HepG2 (cell line): ENCODE results near the gene PSMD8. TPM values are rescaled to one million over a fixed set of nuclear protein-coding genes. Genes with fewer than 3 reads are reported as not detected.
A peak's percentile ranks its signal among the peaks of the same experiment; 100 is the strongest.

ENCODE experiments used
- ELF1 ChIP-seq: sonication (generic); formaldehyde crosslinking; IDR thresholded peaks from 2 replicates; pipeline ENCODE4 v1.4.0; 2020; ENCODE audit warnings: missing genetic modification reagents
- MEIS2 ChIP-seq: sonication (generic); formaldehyde crosslinking; IDR thresholded peaks from 2 replicates; pipeline ENCODE4 v1.9.0; 2021; ENCODE audit warnings: mild to moderate bottlenecking, missing genetic modification reagents
- NAIF1 ChIP-seq: sonication (generic); formaldehyde crosslinking; IDR thresholded peaks from 2 replicates; pipeline ENCODE4 v1.5.0; 2020; ENCODE audit warnings: mild to moderate bottlenecking, missing genetic modification reagents, borderline replicate concordance
- NFATC3 ChIP-seq: sonication (generic); formaldehyde crosslinking; IDR thresholded peaks from 2 replicates; pipeline ENCODE4 v1.5.1; 2020; ENCODE audit warnings: mild to moderate bottlenecking, missing genetic modification reagents
- PAF1 ChIP-seq: IDR thresholded peaks from 2 replicates; pipeline ENCODE4 v1.6.1; 2016; ENCODE audit warnings: missing genetic modification reagents, missing compliant biosample characterization
- PCBP2 ChIP-seq: fragments of 200-400 bp; formaldehyde crosslinking; optimal IDR thresholded peaks from 2 replicates; pipeline ENCODE3; 2018; ENCODE audit warnings: low read length, low read depth; ENCODE audit not compliant: poor library complexity, severe bottlenecking
- PPARG ChIP-seq: conservative IDR thresholded peaks from 2 replicates; pipeline ENCODE4 v1.6.1; 2016; ENCODE audit warnings: missing biosample characterization, missing genetic modification reagents
- TSC22D2 ChIP-seq: sonication (generic); formaldehyde crosslinking; IDR thresholded peaks from 2 replicates; pipeline ENCODE4 v1.5.1; 2020; ENCODE audit warnings: missing genetic modification reagents, mild to moderate bottlenecking, borderline replicate concordance
- YEATS4 ChIP-seq: sonication (generic); formaldehyde crosslinking; IDR thresholded peaks from 2 replicates; pipeline ENCODE4 v1.4.0; 2020; ENCODE audit warnings: missing genetic modification reagents, borderline replicate concordance
- ZNF564 ChIP-seq: sonication (generic); formaldehyde crosslinking; IDR thresholded peaks from 2 replicates; pipeline ENCODE4 v1.8.1; 2023; ENCODE audit warnings: mild to moderate bottlenecking, missing genetic modification reagents
- ZNF777 ChIP-seq: sonication (generic); formaldehyde crosslinking; IDR thresholded peaks from 2 replicates; pipeline ENCODE4 v1.4.0; 2020; ENCODE audit warnings: missing genetic modification reagents
- polyA plus RNA-seq, 8 experiments: library from polyadenylated mRNA; depleted of rRNA in 3 of 8; stranded (reverse) in 7 of 8; unstranded in 1 of 8; fragments of >200 nt; fragmentation: Illumina TruSeq in 4 of 8; extraction: Trizol in 4 of 8; gene quantifications; 2 replicates each; pipeline versions ENCODE4 v1.2.1 to v1.2.3, GENCODE V29; 2011 to 2016; ENCODE audit warnings: low read depth in 4 of 8, missing spikeins in 1 of 8, mixed read lengths in 1 of 8; ENCODE audit not compliant: insufficient read depth in 1 of 8
- total RNA-seq, 5 experiments: library from RNA; depleted of rRNA; stranded (reverse); fragments of >200 nt; fragmentation: Illumina TruSeq; extraction: Trizol; gene quantifications; 2 replicates each; pipeline ENCODE4 v1.2.3, GENCODE V29; 2016; ENCODE audit warnings: low read depth in 1 of 5
- TF ChIP-seq, protein P1 (sequence below): sonication (generic); formaldehyde crosslinking; IDR thresholded peaks from 2 replicates; pipeline ENCODE4 v1.8.0; 2022; ENCODE audit warnings: low read depth, missing genetic modification reagents
- TF ChIP-seq, protein P2 (sequence below), 2 experiments: sonication (generic) in 1 of 2; formaldehyde crosslinking in 1 of 2; IDR thresholded peaks; 2 replicates each; pipeline versions ENCODE4 v1.4.0 to v1.6.1; 2018 to 2020; ENCODE audit warnings: missing genetic modification reagents in 2 of 2, borderline replicate concordance in 1 of 2, low read depth in 1 of 2, mild to moderate bottlenecking in 1 of 2, missing biosample characterization in 1 of 2
- TF ChIP-seq, protein P3 (sequence below): sonication (generic); formaldehyde crosslinking; IDR thresholded peaks from 2 replicates; pipeline ENCODE4 v1.4.0; 2020; ENCODE audit warnings: mild to moderate bottlenecking, missing genetic modification reagents
- TF ChIP-seq, protein P4 (sequence below): IDR thresholded peaks from 2 replicates; pipeline ENCODE4 v1.6.1; 2016; ENCODE audit warnings: missing biosample characterization, missing genetic modification reagents, low read depth
- TF ChIP-seq, protein P5 (sequence below): IDR thresholded peaks from 2 replicates; pipeline ENCODE4 v1.4.0; 2020; ENCODE audit warnings: mild to moderate bottlenecking, missing genetic modification reagents

The PSMD8 gene
- total and polyA plus RNA-seq, 2 of the 13 experiments (the other 11 are each of a cell fraction or from before 2014, with no cell fraction given), result 162 to 296 TPM

DNA sequence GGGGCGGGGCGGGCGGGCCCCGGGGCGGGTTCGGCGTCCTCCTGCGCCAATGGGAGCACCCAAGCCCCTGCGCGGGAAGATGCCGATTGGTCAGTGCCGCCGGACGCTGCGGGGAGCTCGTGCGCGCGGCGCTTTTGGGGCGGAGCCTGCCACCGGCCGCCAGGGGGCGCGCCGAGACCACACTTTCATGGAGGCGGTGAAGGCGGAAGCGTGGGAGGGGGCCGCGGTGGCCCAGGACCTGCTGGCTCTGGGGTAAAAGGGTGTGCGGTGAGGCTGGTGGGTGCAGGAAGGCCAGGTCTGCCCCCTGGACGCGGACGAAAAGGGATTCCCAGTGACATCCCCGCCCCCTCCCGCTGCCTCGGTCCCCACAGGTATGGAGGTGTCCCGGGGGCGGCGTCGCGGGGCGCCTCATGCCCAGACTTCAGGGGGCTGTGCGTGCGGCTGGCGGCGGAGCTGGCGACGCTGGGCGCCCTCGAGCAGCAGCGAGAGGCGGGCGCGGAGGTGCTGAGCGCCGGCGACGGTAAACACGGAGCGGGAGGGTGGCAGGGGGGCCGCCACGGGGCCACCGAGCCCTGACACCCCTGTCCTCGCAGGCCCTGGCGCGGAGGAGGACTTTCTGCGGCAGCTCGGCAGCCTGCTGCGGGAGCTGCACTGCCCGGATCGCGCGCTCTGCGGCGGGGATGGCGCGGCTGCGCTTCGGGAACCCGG lies 28.8 kb downstream of the PSMD8 start, which contains the start of gene FAM98C (continued):
- no peak for TF ChIP-seq PAF1 (CRISPR knock-in tag)
- TF ChIP-seq, protein P1, sequence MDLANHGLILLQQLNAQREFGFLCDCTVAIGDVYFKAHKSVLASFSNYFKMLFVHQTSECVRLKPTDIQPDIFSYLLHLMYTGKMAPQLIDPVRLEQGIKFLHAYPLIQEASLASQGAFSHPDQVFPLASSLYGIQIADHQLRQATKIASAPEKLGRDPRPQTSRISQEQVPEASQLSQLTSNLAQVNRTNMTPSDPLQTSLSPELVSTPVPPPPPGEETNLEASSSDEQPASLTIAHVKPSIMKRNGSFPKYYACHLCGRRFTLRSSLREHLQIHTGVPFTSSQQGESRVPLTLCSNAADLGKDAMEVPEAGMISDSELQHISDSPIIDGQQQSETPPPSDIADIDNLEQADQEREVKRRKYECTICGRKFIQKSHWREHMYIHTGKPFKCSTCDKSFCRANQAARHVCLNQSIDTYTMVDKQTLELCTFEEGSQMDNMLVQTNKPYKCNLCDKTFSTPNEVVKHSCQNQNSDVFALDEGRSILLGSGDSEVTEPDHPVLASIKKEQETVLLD (CRISPR knock-in tag), result 0 out of 2 replicates have a peak, but pooled peaks have one; percentile 13
- peak; percentile 43; the same call in 1 of the 2 replicates for TF ChIP-seq TSC22D2 (CRISPR knock-in tag)
- TF ChIP-seq ZNF564, result peak; percentile 86; the same call in 1 of the 2 replicates
- peak; percentile 62; the same call in 1 of the 2 replicates for TF ChIP-seq NAIF1 (CRISPR knock-in tag)
- no peak for TF ChIP-seq PCBP2
- TF ChIP-seq, protein P2, sequence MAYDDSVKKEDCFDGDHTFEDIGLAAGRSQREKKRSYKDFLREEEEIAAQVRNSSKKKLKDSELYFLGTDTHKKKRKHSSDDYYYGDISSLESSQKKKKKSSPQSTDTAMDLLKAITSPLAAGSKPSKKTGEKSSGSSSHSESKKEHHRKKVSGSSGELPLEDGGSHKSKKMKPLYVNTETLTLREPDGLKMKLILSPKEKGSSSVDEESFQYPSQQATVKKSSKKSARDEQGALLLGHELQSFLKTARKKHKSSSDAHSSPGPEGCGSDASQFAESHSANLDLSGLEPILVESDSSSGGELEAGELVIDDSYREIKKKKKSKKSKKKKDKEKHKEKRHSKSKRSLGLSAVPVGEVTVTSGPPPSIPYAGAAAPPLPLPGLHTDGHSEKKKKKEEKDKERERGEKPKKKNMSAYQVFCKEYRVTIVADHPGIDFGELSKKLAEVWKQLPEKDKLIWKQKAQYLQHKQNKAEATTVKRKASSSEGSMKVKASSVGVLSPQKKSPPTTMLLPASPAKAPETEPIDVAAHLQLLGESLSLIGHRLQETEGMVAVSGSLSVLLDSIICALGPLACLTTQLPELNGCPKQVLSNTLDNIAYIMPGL (CRISPR knock-in tag; IDR thresholded peaks at IDR 0.05; ENCODE audit: borderline replicate concordance in 1 of 2, low read depth in 1 of 2), result peak; percentile 97 to 98
- peak; percentile 55 for TF ChIP-seq MEIS2 (CRISPR knock-in tag)
- TF ChIP-seq YEATS4 (CRISPR knock-in tag), result peak; percentile 87
- TF ChIP-seq PPARG, result 0 out of 2 replicates have a peak, but pooled peaks have one; percentile 16
- TF ChIP-seq, protein P3, sequence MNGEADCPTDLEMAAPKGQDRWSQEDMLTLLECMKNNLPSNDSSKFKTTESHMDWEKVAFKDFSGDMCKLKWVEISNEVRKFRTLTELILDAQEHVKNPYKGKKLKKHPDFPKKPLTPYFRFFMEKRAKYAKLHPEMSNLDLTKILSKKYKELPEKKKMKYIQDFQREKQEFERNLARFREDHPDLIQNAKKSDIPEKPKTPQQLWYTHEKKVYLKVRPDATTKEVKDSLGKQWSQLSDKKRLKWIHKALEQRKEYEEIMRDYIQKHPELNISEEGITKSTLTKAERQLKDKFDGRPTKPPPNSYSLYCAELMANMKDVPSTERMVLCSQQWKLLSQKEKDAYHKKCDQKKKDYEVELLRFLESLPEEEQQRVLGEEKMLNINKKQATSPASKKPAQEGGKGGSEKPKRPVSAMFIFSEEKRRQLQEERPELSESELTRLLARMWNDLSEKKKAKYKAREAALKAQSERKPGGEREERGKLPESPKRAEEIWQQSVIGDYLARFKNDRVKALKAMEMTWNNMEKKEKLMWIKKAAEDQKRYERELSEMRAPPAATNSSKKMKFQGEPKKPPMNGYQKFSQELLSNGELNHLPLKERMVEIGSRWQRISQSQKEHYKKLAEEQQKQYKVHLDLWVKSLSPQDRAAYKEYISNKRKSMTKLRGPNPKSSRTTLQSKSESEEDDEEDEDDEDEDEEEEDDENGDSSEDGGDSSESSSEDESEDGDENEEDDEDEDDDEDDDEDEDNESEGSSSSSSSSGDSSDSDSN (CRISPR knock-in tag), result peak; percentile 93
- 0 out of 2 replicates have a peak, but pooled peaks have one; percentile 40 for TF ChIP-seq NFATC3 (CRISPR knock-in tag)
- TF ChIP-seq, protein P4, sequence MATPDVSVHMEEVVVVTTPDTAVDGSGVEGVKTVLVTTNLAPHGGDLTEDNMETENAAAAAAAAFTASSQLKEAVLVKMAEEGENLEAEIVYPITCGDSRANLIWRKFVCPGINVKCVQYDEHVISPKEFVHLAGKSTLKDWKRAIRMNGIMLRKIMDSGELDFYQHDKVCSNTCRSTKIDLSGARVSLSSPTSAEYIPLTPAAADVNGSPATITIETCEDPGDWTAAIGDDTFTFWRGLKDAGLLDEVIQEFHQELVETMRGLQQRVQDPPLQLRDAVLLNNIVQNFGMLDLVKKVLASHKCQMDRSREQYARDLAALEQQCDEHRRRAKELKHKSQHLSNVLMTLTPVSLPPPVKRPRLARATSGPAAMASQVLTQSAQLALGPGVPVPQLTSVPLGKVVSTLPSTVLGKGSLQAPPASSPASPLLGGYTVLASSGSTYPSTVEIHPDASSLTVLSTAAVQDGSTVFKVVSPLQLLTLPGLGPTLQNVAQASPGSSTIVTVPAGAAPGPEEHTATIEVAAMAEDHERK (CRISPR knock-in tag), result peak; percentile 57; the same call in 1 of the 2 replicates
- peak; percentile 85 for TF ChIP-seq ELF1 (CRISPR knock-in tag)
- TF ChIP-seq ZNF777 (CRISPR knock-in tag), result peak; percentile 78
- TF ChIP-seq, protein P5, sequence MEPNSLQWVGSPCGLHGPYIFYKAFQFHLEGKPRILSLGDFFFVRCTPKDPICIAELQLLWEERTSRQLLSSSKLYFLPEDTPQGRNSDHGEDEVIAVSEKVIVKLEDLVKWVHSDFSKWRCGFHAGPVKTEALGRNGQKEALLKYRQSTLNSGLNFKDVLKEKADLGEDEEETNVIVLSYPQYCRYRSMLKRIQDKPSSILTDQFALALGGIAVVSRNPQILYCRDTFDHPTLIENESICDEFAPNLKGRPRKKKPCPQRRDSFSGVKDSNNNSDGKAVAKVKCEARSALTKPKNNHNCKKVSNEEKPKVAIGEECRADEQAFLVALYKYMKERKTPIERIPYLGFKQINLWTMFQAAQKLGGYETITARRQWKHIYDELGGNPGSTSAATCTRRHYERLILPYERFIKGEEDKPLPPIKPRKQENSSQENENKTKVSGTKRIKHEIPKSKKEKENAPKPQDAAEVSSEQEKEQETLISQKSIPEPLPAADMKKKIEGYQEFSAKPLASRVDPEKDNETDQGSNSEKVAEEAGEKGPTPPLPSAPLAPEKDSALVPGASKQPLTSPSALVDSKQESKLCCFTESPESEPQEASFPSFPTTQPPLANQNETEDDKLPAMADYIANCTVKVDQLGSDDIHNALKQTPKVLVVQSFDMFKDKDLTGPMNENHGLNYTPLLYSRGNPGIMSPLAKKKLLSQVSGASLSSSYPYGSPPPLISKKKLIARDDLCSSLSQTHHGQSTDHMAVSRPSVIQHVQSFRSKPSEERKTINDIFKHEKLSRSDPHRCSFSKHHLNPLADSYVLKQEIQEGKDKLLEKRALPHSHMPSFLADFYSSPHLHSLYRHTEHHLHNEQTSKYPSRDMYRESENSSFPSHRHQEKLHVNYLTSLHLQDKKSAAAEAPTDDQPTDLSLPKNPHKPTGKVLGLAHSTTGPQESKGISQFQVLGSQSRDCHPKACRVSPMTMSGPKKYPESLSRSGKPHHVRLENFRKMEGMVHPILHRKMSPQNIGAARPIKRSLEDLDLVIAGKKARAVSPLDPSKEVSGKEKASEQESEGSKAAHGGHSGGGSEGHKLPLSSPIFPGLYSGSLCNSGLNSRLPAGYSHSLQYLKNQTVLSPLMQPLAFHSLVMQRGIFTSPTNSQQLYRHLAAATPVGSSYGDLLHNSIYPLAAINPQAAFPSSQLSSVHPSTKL (CRISPR knock-in tag), result peak; percentile 62; the same call in 1 of the 2 replicates
